NCI-H774 (cell line): ENCODE measurements around the gene GPR137.
"Not testable (repeated sequence)": the region's sequence is repeated elsewhere in the genome, so short reads cannot be mapped to it uniquely, and the experiment has no call there.

Experiments
- DNase-seq: peaks from one replicate; lab custom pipeline; 2025; lab: John Stamatoyannopoulos, UW

Gene GPR137

DNA sequence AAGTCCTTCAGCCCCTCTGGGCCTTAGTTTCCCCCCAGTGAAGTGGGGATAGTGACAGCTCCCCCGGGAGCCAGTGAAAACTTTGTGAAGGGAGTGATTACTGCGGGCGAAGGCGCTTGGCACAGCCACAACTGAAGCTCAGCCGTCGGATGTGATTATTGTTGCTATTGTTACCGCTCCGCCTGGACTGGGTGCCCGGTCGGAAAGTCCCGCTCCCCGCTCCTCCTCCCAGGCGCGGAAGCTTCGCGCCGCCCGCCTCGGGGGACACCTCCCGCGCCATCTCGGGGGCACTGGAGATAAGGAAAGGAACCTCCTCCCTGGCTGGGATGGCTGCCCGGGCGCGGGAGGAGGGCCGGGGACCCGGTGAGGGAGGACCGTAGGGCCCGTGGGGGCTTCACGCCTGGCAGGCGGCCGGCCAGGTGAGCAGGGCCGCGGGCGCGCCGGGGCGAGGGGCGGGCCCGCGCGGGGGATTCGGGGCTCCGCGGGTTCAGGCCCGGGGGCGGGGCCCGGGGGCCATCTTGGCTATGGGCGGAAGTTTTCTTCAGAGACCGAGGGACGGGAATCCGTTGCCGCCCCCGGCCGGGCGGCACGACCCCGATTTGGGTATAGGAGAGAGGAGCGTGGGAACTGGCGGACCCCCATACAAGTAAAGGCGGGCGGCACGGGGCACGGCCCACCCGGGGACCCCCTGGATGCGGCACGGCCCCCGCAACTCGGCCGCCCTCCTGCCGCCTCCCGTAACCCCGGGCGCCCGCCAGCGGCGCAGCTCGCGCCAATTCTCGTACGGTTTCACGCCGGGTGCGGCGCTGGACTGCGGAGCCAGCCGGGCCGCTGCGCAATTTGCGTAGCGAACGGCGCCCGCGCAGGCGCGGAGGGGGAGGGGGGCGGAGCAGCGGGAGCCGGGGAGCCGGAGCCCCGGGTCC, at the start of gene GPR137:
GPR137 (plus strand) TSS at position 887 of the 923 bp plus-strand sequence. CDS start 677 bp downstream, outside the sequence.
- DNase-seq: peak; percentile 89

DNA sequence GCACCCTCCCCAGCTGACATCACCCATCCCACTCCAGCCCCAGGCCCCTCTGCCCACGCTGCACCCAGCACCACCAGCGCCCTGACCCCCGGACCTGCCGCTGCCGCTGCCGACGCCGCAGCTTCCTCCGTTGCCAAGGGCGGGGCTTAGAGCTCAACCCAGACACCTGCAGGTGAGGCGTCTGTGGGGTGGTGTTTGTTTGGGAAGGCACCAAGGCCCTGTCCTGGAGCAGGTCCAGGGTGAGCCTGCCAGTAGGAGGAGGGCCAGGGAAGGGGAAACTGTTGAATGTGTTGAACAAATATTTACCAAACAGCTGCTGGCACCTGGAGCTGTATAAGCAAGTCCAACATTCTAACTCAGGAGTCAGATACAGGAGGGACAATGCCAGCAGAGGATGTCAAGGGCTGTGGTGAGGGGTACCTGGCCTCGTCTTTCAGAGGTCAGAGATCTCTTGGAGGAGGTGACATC, 48.1 kb upstream of the GPR137 start:
- peak; percentile 98 for DNase-seq

DNA sequence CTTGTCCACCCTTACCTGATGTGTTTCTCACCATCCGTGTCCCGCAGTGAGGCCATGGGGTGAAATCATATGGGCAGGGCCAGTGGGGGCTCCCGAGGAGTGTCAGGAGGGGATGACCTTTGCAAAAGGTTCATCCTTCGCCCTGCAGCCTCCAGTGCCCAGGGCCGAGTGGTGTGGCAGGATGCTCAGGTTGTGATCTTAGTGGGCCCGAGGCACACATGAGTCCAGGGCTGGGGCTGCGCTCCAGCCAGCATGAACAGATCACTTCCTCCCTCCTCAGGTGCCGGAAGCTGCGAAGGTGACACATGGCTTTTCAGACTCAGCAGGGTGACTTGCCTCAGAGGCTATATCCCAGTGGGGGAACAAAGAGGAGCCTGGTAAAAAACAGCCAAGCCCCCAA, 47.6 kb upstream of the GPR137 start:
- peak; percentile 16 for DNase-seq

DNA sequence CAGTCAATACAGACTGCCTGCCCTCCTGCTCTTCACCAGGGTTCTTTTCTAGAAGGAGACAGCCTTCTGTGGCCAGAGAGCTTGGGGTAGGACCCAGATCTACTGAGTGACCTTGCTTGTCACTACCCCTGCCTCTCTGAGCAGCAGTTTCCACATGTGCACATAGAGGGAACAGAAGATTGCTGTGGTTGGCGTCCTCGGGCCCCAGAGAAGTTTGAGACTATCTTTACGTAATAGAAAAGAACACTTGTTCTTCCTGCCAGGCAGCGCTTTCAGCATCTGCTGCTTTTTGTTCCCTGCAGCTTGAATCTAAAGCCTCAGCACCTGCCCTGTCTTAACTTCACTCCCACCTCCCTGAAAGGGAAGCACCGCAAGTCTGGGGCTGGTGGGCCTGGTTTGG, 46.6 kb upstream of the GPR137 start:
- DNase-seq: no peak

GRCh38 chr11:64239662-64240434, 45.8 kb upstream of the GPR137 start:
- no peak for DNase-seq

- peak; percentile 98 for DNase-seq
Measured at GRCh38 chr11:64240435-64241240, 45.0 kb upstream of the GPR137 start, which contains the start of gene FKBP2. FKBP2 (plus strand) TSS chr11:64241095; CDS start chr11:64242388, 1,293 bp downstream.

DNA sequence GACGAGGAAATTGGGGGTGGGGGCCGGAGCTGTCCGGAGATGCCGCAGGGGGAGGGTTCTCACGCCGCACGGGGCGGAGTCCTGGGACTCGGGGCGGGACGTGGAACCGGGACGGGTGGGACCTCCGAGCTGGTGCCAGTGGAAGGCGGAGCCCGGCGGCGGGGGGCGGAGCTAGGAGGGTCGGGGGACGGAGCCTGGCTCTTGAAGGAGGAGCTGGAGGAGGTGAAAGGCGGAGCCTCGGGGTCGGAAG, 44.5 kb upstream of the GPR137 start:
- DNase-seq: peak; percentile 99

DNA sequence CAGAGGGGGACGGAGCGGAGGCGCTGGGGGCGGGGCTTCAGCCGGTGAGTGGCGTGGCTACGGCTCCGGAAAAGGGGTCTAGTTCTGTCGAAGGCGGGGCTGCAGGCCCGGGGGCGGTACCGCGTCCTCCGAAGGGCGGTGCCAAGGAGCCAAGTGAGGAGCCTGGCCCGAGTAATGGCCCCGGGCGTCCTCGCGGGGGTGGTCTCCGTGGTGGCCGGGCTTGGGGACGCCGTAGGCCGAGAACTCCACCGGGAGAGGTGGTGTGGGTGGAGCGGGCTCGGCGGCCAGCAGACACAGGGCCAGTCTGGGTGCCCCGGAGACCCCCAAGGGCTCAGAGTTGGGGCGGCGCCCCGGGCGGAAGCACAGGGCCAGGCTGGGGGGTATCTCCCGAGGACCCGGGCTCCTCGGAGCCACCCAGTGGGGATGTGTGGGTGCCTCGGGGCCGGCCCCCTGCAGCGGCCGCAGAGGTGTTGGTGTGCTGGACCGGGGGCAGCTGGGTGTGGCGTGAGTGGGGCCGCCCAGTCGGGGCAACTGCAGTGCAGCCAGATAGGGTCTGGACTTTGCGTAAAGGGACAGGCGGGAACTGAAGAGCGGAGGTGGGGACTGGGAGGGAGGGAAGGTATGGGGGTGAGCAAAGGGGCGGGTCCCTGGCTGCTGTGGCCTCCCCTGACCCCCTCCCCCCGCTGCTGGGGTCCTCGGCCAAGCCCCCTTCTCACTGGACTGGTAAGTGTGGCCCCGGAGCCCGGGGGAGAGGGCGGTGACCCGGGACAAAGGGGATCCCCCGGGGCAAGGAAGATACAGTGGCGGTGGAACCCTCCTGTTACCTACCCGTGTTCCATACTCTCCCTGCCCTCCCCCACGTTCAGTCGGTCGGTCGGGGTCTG, 43.9 kb upstream of the GPR137 start:
- DNase-seq: peak; percentile 42

DNA sequence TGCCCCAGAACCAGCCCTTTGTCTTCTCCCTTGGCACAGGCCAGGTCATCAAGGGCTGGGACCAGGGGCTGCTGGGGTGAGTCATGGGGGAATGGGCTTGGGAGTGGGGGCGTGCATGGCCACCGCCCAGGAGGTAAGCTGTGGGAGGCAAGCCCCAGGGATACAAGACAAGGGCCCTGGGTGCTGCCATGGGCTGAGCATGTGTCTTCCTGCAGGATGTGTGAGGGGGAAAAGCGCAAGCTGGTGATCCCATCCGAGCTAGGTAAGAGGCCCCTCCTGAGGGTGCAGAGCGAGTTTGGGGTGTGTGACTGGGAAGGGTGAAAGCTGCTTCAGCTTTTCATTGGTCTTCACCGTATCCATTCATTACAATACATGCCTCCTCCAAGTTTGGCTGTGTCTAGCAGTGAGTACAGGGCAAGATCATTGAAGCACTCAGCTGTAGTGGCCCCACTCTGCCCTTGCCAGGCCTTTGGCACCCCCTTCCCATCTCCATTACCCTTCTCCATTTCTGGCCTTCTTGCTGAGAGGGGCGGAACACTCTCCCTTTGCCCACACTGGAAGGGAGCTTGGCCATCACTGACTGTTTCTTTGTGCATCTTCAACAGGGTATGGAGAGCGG, 42.3 kb upstream of the GPR137 start:
- no peak for DNase-seq

DNA sequence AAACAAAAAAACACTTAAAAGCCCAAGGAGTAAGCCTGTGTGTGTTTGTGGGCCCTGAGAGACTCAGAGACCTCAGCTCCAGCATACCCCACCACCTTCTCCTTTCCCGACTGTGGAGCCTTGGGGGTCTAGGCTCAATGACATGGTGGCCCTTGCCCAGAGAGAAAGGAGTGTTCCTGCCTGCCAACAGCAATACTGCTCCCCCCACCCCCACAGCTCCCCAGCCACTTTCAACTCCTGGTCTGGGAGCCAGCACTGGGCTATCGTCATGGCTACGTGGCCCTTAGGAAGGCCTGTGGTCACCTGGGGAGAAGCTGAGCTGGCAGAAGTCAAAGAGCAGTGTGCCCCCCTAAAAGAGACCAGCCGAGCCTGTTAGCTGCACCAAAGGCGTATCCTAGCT, 41.5 kb upstream of the GPR137 start:
- DNase-seq: no peak

- DNase-seq: no peak
Measured at GRCh38 chr11:64244966-64245365, 40.7 kb upstream of the GPR137 start.

GRCh38 chr11:64245401-64245796, 40.2 kb upstream of the GPR137 start:
- peak; percentile 7 for DNase-seq

GRCh38 chr11:64245797-64246620, 39.6 kb upstream of the GPR137 start:
- peak; percentile 21 for DNase-seq

DNA sequence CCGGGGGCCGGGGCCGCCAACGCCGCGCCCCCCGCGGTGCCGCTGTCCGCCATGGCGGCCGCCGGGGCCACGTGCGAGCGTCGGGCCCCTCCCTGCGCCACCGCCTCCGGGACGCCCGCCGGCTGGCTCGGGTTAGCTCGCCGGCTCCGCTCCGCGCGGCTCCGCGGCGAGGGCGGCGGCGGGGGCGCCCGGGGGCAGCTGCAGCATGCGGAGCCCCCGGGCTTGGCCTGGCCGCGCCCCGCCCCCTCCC, 39.1 kb upstream of the GPR137 start:
- DNase-seq: not testable (repeated sequence)

GRCh38 chr11:64246871-64247728, 38.5 kb upstream of the GPR137 start, which contains the start of gene PPP1R14B:
PPP1R14B (minus strand) TSS chr11:64246943; CDS start chr11:64246673, 270 bp downstream.
- peak; percentile 82 for DNase-seq

GRCh38 chr11:64247729-64248531, 37.7 kb upstream of the GPR137 start:
- DNase-seq: no peak

DNA sequence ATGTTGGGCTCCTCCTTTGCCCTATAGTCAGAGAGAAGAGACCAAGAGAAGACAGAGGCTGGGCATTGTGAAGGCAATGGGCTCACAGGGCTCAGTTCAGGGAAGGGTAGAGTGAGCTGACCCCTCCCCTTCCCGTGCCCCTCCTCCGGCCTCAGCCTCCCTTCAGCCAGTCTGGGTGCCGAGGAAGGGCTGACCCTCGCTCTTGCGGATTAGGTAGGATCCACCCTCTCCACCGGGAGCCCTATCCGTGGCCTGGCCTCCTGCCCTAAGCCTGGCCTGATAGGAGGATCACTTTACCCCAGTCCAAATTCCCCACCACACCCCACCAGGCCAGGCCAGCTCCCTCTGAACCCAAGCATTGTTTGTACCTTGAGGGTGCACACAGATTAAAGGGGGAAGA, 37.1 kb upstream of the GPR137 start:
- DNase-seq: no peak

GRCh38 chr11:64249038-64249437, 36.6 kb upstream of the GPR137 start:
- DNase-seq: no peak
